Activated CD4-positive, alpha-beta memory T cell treated with anti-CD3 and anti-CD28 coated beads, Interleukin-2, amount 10 ng/mL, durations not matched to agents 7 days and 5 days (primary cell): ENCODE results near the gene BICRAL. TPM values are rescaled to one million over a fixed set of nuclear protein-coding genes. Genes with fewer than 3 reads are reported as not detected.
"Not testable (repeated sequence)": the region's sequence is repeated elsewhere in the genome, so short reads cannot be mapped to it uniquely, and the experiment has no call there.

Experiments
- CTCF ChIA-PET: fragments of 350-600 bp; sonication (Branson Sonifier 250); formaldehyde crosslinking; loops from one replicate; lab custom pipeline; 2021; ENCODE audit warnings: antibody characterized with exemption, inconsistent platforms; lab: Charles Lee
- POLR2A ChIA-PET: fragments of 350-600 bp; sonication (Branson Sonifier 250); formaldehyde crosslinking; loops from one replicate; lab custom pipeline; 2021; ENCODE audit warnings: antibody characterized with exemption; lab: Charles Lee
- DNase-seq: peaks from one replicate; pipeline ENCODE4 v3.0.0-alpha.2; 2020
- H3K27ac Mint-ChIP-seq: one replicate; pipeline ENCODE4 v1.8.0; 2021; ENCODE audit warnings: mild to moderate bottlenecking, mixed read lengths
- H3K27me3 Mint-ChIP-seq: one replicate; pipeline ENCODE4 v1.8.0; 2021; ENCODE audit warnings: mixed read lengths
- H3K36me3 Mint-ChIP-seq: one replicate; pipeline ENCODE4 v1.8.0; 2021; ENCODE audit warnings: low read depth, mixed read lengths
- H3K4me1 Mint-ChIP-seq: one replicate; pipeline ENCODE4 v1.8.0; 2021; ENCODE audit warnings: mixed read lengths
- H3K4me3 Mint-ChIP-seq: one replicate; pipeline ENCODE4 v1.8.0; 2021; ENCODE audit warnings: mild to moderate bottlenecking, mixed read lengths
- H3K9me3 Mint-ChIP-seq: one replicate; pipeline ENCODE4 v1.8.0; 2021; ENCODE audit warnings: mixed read lengths
- total RNA-seq, 2 experiments: library from RNA; stranded (reverse); gene quantifications; one replicate each; pipeline ENCODE4 v1.2.3, GENCODE V29; 2021

BICRAL gene
- total RNA-seq, 2 experiments from 2014 or later, result 27.9 to 28.1 TPM

DNA sequence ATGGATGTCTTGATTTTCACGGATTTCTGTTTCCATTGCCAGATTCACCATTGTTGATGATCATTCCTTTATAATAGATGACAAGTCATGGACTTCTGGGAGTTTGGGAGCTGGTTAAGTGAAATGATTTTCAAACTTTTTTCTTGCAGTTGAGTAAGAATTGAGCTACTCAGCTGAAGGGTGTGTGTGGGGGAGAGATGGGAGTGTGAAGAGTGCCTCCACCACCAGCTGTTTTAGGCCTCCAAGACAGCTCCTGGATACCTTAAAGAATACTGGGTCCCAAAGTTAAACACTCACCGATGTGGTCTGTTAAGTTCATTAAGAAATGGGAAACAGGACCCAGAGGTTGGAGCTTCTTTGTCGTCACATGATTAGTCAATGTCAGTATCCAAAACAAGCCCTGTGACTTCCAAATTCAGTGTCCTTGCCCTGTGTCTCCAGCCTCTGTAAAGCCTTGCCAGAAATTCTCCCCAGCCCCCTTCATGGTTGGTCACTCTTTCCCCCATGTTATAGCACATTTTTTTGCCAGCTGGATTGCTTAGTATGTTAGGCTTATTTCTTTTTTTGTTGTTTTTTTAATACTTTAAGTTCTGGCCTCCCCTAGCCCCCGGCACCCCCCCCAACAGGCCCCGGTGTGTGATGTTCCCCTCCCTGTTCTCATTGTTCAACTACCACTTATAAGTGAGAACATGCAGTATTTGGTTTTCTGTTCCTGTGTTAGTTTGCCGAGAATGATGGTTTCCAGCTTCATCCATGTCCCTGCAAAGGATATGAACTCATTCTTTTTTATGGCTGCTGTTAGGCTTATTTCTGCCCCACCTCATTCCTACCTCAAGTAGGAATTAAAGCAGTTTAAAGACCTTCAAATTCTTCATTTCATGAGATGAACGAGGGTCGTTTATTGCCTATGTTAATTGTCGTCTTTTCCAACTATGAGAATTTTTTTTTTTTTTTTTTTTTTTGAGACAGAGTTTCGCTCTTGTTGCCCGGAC lies 26.9 kb downstream of the BICRAL start:
- Mint-ChIP-seq H3K27ac (no peak overlapping the region), H3K36me3 (peaks cover 15% of the 10 kb centered on the region), H3K4me3 (no peak overlapping the region), H3K9me3 (no peaks in the 10 kb centered on the region), H3K27me3 (no peaks in the 10 kb centered on the region), H3K4me1 (peaks cover 1% of the 10 kb centered on the region)
- CTCF ChIA-PET, result interaction anchor here (0.7 kb wide), 1 partner anchor 54 kb away, joined by 3 read pairs; no protein-coding TSS in a partner anchor
- POLR2A ChIA-PET, result interaction anchor here (0.6 to 1.3 kb wide), 2 partner anchors 62 to 306 kb away, joined by 3 read pairs; no protein-coding TSS in a partner anchor
- no peak for DNase-seq

DNA sequence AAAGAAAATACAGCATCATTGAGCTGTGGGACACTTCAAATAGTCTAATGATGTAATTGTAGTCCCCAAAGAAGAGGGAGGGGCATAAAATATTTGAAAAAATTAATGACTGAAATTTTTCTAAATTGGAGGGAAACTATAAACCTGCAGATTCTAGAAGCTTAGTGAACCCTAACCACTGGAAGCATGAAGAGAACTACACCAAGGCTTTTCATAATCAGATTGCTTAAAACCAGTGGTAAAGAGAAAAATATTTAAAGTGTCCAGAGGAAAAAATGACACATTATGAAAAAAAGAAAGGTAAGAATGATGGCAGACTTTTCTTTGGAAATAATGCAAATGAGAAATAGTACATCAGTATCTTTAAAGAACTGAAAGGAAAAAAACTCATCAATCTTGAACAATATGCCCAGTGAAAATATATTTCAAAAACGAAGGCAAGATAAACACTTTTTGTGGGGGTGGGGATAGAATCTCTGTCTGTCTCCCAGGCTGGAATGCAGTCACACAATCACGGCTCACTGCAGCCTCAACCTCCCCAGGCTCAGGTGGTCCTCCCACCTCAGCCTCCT lies 31.3 kb downstream of the BICRAL start:
- H3K27ac Mint-ChIP-seq, result no peak overlapping the region
- ChIA-PET CTCF (no interaction called here), POLR2A (interaction anchor here (1.9 kb wide), 1 partner anchor 31 kb away, joined by 5 read pairs; the partner anchor contains the start of gene BICRAL)
- H3K36me3 Mint-ChIP-seq, result peaks cover 15% of the 10 kb centered on the region
- H3K4me3 Mint-ChIP-seq, result no peak overlapping the region
- H3K4me1 Mint-ChIP-seq, result peaks cover 1% of the 10 kb centered on the region
- no peaks in the 10 kb centered on the region for H3K27me3 Mint-ChIP-seq
- H3K9me3 Mint-ChIP-seq, result no peaks in the 10 kb centered on the region
- no peak for DNase-seq

DNA sequence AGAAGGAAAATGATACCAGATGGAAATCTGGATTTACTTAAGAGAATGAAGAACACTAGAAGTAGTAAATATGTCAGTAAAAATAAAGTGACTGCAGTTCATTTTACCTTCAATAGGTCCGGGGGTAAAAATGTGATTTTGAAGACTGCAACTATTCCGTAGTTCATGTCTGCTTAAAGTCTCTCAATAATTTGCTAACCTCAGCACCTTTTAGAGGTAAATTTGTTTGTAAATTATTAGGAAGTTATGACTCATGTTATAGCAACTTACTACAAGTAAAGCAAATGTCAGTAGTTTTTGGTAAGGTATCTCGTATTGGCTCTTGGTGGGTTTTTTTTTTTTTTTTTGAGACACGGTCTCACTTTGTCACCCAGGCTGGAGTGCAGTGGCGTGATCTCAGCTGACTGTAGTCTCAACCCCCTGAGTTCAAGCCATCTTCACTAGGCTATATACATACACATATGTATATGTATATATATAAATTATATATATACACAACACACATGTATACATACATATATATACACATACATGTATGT lies 32.1 kb downstream of the BICRAL start:
- no peak for DNase-seq
- CTCF ChIA-PET, result no interaction called here
- H3K4me3 Mint-ChIP-seq, result no peak overlapping the region
- peaks cover 12% of the 10 kb centered on the region for H3K36me3 Mint-ChIP-seq
- peaks cover 1% of the 10 kb centered on the region for H3K4me1 Mint-ChIP-seq
- no peaks in the 10 kb centered on the region for H3K27me3 Mint-ChIP-seq
- POLR2A ChIA-PET, result no interaction called here
- H3K27ac Mint-ChIP-seq, result no peak overlapping the region
- H3K9me3 Mint-ChIP-seq, result no peaks in the 10 kb centered on the region

DNA sequence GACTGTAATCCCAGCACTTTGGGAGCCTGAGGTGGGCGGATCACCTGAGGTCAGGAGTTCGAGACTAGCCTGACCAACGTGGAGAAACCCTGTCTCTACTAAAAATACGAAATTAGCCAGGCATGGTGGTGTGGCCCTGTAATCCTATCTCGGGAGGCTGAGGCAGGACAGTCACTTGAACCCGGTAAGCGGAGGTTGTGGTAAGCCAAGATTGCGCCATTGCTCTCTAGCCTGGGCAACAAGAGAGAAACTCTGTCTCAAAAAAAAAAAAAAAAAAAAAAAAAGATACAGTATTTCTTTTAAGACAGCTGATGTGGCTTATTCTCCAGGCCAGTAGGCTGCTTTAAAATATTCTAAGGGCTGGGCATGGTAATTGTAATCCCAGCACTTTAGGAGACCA lies 33.9 kb downstream of the BICRAL start:
- H3K9me3 Mint-ChIP-seq, DNase-seq, H3K4me1 Mint-ChIP-seq, H3K36me3 Mint-ChIP-seq, H3K27me3 Mint-ChIP-seq, H3K27ac Mint-ChIP-seq, H3K4me3 Mint-ChIP-seq, CTCF ChIA-PET: not testable (repeated sequence)
- POLR2A ChIA-PET, result interaction anchor here (1.3 kb wide), 1 partner anchor 15 kb away, joined by 3 read pairs; no protein-coding TSS in a partner anchor

DNA sequence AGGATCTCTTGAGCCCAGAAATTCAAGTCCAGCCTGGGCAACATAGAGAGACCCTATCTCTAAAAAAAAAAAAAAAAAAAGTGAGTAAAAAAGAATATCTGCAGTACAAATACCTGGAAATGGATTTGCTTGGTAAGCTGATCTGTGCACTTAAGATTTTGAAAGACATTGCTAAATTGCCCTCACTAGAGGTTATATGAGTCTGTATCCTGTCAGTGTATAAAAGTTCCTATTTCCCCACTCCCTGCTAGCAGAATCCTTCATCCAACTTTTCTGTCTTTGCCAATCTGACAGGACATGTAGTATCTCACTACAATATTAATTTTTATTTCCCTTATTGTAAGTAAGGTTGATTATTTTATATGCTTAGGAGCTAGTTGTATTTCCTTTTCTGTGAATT lies 36.1 kb downstream of the BICRAL start:
- Mint-ChIP-seq H3K36me3 (peaks cover 5% of the 10 kb centered on the region), H3K27me3 (no peaks in the 10 kb centered on the region), H3K27ac (no peak overlapping the region), H3K9me3 (no peaks in the 10 kb centered on the region), H3K4me3 (no peak overlapping the region), H3K4me1 (peaks cover 5% of the 10 kb centered on the region)
- no peak for DNase-seq
- CTCF ChIA-PET, result interaction anchor here (0.7 to 1.0 kb wide), 4 partner anchors 28 to 93 kb away, joined by 3 to 5 read pairs (median 4); no protein-coding TSS in a partner anchor
- POLR2A ChIA-PET, result interaction anchor here (1.0 to 3.3 kb wide), 2 partner anchors 72 to 112 kb away, joined by 3 to 20 read pairs; partner anchors contain the start of genes CNPY3 and TBCC

DNA sequence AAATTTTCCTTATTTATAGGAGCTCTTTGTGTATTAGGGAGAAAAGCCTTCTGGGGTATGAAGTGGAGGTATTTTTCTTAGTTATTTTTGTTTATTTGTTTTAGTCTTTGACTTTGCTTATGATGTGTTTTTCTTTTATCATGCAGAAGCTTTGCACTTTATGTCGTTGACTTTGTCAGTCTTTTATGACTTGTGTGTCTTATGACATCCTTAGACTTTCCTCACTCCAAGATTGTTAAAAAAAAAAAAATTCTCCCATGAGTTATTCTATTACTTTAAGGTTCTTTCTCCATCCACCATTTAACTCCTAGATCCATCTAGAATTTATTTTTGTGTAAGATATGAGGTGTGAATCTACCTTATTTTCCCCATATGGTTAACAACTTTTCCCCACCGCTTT lies 36.6 kb downstream of the BICRAL start:
- Mint-ChIP-seq H3K9me3 (no peaks in the 10 kb centered on the region), H3K36me3 (peaks cover 3% of the 10 kb centered on the region), H3K27ac (no peak overlapping the region), H3K4me3 (no peak overlapping the region), H3K4me1 (peaks cover 5% of the 10 kb centered on the region), H3K27me3 (no peaks in the 10 kb centered on the region)
- ChIA-PET POLR2A (interaction anchor here (0.6 to 3.3 kb wide), 3 partner anchors 47 to 111 kb away, joined by 3 to 20 read pairs (median 3); partner anchors contain the start of genes CNPY3 and TBCC), CTCF (interaction anchor here (0.5 to 1.0 kb wide), 5 partner anchors 29 to 93 kb away, joined by 3 to 5 read pairs (median 4); no protein-coding TSS in a partner anchor)
- no peak for DNase-seq

DNA sequence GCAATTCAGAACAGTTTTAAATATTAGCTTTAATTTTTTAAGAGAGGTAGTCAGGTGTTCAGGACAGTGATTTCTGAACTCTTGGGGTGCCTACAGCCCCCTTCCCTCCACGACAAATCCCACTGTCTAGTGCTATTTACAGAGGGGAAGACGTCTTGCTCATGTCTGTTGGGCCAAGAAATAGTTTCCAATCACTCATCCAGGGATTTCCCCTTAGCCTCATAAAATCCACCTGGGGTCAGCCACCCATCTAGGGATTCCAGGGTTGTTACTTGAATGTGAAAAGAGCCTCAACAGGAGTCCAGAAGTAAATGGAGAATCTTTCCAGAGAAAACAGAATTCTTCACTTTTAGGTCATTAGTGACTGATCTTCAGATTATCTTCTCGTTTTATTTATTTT lies 37.0 kb downstream of the BICRAL start:
- no peaks in the 10 kb centered on the region for H3K27me3 Mint-ChIP-seq
- peaks cover 5% of the 10 kb centered on the region for H3K4me1 Mint-ChIP-seq
- peaks cover 3% of the 10 kb centered on the region for H3K36me3 Mint-ChIP-seq
- H3K27ac Mint-ChIP-seq, result no peak overlapping the region
- no peak for DNase-seq
- H3K4me3 Mint-ChIP-seq, result no peak overlapping the region
- POLR2A ChIA-PET, result interaction anchor here (0.6 to 3.3 kb wide), 3 partner anchors 48 to 111 kb away, joined by 3 to 20 read pairs (median 3); partner anchors contain the start of genes CNPY3 and TBCC
- CTCF ChIA-PET, result interaction anchor here (0.5 to 1.0 kb wide), 3 partner anchors 71 to 94 kb away, joined by 3 to 4 read pairs (median 3); no protein-coding TSS in a partner anchor
- H3K9me3 Mint-ChIP-seq, result no peaks in the 10 kb centered on the region

DNA sequence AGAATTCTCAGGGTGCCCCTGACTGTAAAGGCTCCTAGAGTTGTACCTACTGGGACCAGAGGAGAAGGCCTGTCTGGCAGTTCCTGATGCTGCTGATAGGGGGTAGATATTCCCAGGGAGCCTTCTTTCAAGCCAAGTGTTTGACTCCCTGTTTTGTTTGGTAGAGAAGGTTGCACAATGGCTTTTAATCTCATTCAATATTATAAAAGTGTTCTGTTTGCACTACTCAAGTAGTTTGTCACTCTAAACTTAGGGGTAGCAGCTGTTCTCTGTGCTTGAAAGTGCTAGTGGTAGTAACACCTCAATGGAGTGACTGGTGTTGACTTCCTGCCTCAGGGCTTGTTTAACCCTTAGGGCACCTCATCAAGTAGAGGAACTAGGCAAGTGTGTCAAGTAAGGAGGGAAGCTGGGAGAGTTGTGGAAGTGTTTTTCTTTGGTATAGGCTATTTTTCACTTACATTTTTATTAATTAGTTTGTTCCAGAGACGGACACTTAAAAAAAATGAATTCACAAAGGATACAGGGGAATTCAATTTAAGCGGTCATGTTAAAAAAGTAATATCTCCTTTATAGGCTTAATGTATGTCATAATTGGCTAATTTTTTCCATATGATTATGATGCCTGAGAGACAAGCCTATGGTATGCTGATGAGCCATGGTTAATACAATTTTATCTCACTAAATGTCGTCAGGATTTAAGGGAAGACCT lies 38.1 kb downstream of the BICRAL start:
- no peak overlapping the region for H3K4me3 Mint-ChIP-seq
- ChIA-PET POLR2A (interaction anchor here (1.1 to 3.3 kb wide), 2 partner anchors 48 to 74 kb away, joined by 4 to 20 read pairs; partner anchors contain the start of gene TBCC), CTCF (no interaction called here)
- peaks cover 5% of the 10 kb centered on the region for H3K4me1 Mint-ChIP-seq
- H3K36me3 Mint-ChIP-seq, result peaks cover 3% of the 10 kb centered on the region
- DNase-seq, result no peak
- no peaks in the 10 kb centered on the region for H3K27me3 Mint-ChIP-seq
- H3K9me3 Mint-ChIP-seq, result no peaks in the 10 kb centered on the region
- H3K27ac Mint-ChIP-seq, result no peak overlapping the region

DNA sequence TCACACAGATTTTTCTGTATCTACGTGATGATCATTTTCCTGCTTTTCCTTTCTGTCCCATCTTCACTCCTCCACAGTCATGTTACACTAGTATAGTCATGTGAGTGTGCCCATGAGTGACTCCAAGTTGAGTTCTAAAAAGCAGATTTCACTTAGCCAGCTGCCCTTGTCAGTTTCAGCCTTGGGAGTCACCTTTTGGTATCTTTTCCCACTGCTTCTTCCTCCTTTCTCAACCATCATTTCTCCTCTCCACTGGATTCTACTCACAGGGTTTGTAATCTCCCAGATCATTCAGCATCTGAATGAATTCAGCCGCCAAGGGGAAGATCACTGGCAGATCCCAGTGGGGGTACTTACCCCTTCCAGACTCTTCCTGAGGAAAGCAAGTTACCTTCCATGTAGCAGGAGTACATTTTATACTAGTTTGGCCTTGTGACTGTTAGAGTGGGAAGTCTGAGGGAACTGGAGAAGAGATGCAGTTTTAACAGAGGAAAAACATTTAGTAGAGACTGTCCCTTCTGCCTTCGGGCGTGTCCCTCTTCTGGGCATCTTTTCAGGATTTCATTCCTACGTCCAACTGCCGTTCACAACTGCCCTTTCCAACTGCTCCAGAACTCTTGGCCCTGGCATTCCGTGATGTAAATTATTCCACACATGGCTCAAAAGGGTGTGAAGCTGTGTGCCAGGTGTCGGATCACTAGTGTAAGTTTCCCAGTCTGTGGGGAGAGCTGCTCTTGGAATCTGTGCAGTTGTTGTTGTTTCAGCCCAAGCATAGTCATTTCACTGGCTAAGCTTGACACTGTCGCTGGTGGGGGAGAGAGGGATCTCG lies 38.9 kb downstream of the BICRAL start:
- Mint-ChIP-seq H3K27me3 (no peaks in the 10 kb centered on the region), H3K4me3 (no peak overlapping the region), H3K27ac (no peak overlapping the region), H3K9me3 (no peaks in the 10 kb centered on the region), H3K4me1 (peaks cover 5% of the 10 kb centered on the region), H3K36me3 (peaks cover 4% of the 10 kb centered on the region)
- ChIA-PET POLR2A (interaction anchor here (1.1 to 3.3 kb wide), 2 partner anchors 49 to 75 kb away, joined by 4 to 20 read pairs; partner anchors contain the start of gene TBCC), CTCF (no interaction called here)
- DNase-seq, result no peak

DNA sequence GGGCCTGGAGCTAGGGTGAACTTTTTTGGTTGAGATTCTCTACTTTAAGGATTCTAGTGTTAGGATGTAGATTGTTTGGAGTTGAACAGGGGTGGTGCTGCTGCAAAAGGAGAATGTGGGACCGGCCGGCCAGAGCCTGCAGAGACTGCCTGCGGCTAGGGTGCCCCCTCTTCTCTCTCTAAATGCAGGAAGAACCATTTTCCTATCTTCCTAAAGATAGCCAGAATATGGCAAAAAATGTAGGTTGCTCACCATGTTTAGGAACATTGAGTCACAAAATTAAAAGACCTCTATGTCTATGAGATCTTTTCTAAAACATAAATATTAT lies 39.5 kb downstream of the BICRAL start:
- Mint-ChIP-seq H3K9me3 (no peaks in the 10 kb centered on the region), H3K4me1 (peaks cover 5% of the 10 kb centered on the region), H3K36me3 (peaks cover 4% of the 10 kb centered on the region), H3K27ac (no peak overlapping the region), H3K4me3 (no peak overlapping the region), H3K27me3 (no peaks in the 10 kb centered on the region)
- DNase-seq, result no peak
- POLR2A ChIA-PET, result no interaction called here
- CTCF ChIA-PET, result no interaction called here

DNA sequence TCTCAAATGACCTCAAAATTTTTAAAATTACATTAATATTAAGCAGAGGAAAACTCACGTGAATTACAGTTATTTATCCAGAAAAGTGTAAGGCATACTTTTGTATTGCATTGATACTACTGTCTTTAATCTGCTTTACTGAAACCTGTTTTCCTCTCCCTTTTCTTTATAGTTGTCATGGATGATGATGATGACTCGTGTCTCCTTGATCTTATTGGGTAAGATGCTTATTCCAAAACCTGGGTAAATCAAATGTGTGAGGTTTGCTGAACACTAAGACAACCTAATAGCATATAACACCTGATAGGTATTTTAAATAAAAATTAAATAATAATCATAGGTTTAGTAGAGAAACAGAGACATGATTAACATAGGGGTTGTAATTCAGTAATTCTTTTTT lies 40.0 kb downstream of the BICRAL start:
- Mint-ChIP-seq H3K36me3 (peaks cover 4% of the 10 kb centered on the region), H3K4me3 (no peak overlapping the region), H3K27me3 (no peaks in the 10 kb centered on the region), H3K9me3 (no peaks in the 10 kb centered on the region), H3K4me1 (peaks cover 5% of the 10 kb centered on the region), H3K27ac (no peak overlapping the region)
- DNase-seq, result no peak
- ChIA-PET CTCF (no interaction called here), POLR2A (no interaction called here)
